Vein endothelial cell (primary cell): ENCODE measurements around the gene TNF. TPM values are rescaled to one million over a fixed set of nuclear protein-coding genes. Genes with fewer than 3 reads are reported as not detected.
A peak's percentile ranks its signal among the peaks of the same experiment; 100 is the strongest.

Experiments used
- small RNA-seq: library from RNA; depleted of rRNA; stranded (forward); fragments of <200 nt; gene quantifications from one replicate; pipeline ENCODE3, GENCODE V24; 2012
- total RNA-seq: library from RNA; depleted of rRNA; stranded (reverse); fragments of >200 nt; gene quantifications from 2 replicates; pipeline ENCODE4 v1.2.3, GENCODE V29; 2012

The TNF gene
- total RNA-seq = not detected in 2 replicates

DNA sequence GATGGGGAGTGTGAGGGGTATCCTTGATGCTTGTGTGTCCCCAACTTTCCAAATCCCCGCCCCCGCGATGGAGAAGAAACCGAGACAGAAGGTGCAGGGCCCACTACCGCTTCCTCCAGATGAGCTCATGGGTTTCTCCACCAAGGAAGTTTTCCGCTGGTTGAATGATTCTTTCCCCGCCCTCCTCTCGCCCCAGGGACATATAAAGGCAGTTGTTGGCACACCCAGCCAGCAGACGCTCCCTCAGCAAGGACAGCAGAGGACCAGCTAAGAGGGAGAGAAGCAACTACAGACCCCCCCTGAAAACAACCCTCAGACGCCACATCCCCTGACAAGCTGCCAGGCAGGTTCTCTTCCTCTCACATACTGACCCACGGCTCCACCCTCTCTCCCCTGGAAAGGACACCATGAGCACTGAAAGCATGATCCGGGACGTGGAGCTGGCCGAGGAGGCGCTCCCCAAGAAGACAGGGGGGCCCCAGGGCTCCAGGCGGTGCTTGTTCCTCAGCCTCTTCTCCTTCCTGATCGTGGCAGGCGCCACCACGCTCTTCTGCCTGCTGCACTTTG lies at the start of gene TNF:
Gene TNF (plus strand): TSS at position 231 of the 567 bp plus-strand sequence. CDS start 177 bp downstream, at position 408.

DNA sequence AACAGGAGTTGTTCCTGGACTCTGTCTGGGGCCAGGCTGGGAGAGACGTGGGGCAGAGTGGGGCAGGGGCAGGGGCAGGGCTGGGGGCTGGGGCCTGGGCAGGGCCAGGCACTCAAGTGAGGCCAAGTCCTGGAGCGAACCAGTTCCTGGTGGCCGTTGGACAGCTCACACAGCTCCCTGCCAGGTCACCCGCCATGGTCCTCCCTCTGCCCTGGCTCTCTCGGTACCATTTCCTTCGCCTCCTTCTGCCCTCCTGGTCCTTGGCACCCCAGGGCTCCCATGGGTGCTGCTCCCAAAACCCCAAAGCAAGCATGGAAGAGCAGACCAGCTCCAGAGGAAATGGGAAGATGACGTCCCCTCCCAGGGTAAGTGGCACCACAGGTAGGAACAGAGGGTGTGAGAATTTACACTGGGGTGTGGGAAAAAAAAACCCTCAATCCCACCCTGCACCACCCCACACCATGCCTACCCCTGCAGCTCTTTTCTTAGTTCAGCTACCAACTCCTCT lies 46.5 kb upstream of the TNF start, which contains the start of gene MCCD1:
Gene MCCD1 (plus strand): TSS at position 142 of the 508 bp plus-strand sequence. CDS start 53 bp downstream, at position 195.

DNA sequence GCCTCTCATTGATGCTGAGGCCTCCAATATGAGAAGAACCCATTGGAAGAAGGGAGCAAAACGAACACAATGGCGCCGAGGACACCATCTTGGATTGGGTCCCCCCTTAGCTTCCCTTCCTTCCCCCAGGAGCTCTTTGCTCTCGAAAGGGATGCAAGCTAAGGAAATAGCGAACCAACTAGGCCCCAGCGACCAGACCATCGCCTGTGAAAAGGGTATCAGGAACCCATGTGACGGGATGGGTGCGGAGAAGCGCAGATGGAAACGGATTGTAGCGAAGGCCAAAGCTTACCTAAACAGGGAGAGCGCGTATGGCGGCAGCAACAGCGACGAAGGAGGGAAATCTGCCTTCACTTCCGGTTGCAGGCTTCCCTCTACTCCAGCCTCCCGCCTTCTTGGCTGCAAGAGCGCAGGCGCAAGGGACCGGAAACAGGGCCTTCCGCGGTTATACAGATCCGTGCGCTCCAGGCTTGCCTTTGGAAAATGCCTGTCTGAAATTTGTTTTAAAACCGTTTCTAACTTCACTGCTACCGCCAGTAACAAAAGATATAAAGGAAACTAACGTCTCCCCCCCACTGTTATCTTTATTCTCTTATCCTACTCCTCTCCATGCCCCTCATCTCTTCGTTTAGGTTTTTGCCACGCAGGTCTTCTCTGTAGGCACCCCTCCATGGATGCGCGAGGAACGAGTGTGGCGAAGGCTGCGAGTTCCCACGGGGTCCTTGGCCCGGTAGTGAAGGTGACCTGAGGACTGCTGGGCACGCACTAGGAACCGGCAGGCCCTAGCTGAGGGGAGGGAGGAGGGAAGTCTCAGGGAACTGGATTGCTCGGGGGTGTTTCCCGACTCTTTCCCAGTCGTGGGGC lies 33.5 kb upstream of the TNF start, which contains the start of gene DDX39B:
Gene DDX39B (minus strand): TSS at position 346 of the 864 bp plus-strand sequence. CDS start 1,471 bp downstream, outside the sequence.

GRCh38 chr6:31546339-31546957 lies 28.9 kb upstream of the TNF start, which contains the start of gene ATP6V1G2:
TSS of gene ATP6V1G2 (minus strand) at chr6:31546608. CDS start at chr6:31546559, 49 bp downstream.

GRCh38 chr6:31546958-31547726 lies 28.2 kb upstream of the TNF start, which contains the start of gene NFKBIL1:
TSS of gene NFKBIL1 (plus strand) at chr6:31547608. CDS start at chr6:31547695, 87 bp downstream.

DNA sequence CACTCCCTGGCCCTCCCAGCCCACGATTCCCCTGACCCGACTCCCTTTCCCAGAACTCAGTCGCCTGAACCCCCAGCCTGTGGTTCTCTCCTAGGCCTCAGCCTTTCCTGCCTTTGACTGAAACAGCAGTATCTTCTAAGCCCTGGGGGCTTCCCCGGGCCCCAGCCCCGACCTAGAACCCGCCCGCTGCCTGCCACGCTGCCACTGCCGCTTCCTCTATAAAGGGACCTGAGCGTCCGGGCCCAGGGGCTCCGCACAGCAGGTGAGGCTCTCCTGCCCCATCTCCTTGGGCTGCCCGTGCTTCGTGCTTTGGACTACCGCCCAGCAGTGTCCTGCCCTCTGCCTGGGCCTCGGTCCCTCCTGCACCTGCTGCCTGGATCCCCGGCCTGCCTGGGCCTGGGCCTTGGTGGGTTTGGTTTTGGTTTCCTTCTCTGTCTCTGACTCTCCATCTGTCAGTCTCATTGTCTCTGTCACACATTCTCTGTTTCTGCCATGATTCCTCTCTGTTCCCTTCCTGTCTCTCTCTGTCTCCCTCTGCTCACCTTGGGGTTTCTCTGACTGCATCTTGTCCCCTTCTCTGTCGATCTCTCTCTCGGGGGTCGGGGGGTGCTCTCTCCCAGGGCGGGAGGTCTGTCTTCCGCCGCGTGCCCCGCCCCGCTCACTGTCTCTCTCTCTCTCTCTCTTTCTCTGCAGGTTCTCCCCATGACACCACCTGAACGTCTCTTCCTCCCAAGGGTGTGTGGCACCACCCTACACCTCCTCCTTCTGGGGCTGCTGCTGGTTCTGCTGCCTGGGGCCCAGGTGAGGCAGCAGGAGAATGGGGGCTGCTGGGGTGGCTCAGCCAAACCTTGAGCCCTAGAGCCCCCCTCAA lies 3.1 kb upstream of the TNF start, which contains the start of gene LTA:
Gene LTA (plus strand): TSS at position 249 of the 871 bp plus-strand sequence. CDS start 454 bp downstream, at position 703.

GRCh38 chr6:31582230-31582643 lies 6.9 kb downstream of the TNF start, which contains the start of gene LTB:
TSS of gene LTB (minus strand) at chr6:31582424. CDS start at chr6:31582417, 7 bp downstream.

GRCh38 chr6:31586008-31586407 lies 10.6 kb downstream of the TNF start, which contains the start of gene LST1:
TSS of gene LST1 (plus strand) at chr6:31586277. CDS start at chr6:31587300, 1,023 bp downstream.

GRCh38 chr6:31614684-31615578 lies 39.6 kb downstream of the TNF start, which contains the start of gene AIF1:
TSS of gene AIF1 (plus strand) at chr6:31615234. CDS start at chr6:31615330, 96 bp downstream.

DNA sequence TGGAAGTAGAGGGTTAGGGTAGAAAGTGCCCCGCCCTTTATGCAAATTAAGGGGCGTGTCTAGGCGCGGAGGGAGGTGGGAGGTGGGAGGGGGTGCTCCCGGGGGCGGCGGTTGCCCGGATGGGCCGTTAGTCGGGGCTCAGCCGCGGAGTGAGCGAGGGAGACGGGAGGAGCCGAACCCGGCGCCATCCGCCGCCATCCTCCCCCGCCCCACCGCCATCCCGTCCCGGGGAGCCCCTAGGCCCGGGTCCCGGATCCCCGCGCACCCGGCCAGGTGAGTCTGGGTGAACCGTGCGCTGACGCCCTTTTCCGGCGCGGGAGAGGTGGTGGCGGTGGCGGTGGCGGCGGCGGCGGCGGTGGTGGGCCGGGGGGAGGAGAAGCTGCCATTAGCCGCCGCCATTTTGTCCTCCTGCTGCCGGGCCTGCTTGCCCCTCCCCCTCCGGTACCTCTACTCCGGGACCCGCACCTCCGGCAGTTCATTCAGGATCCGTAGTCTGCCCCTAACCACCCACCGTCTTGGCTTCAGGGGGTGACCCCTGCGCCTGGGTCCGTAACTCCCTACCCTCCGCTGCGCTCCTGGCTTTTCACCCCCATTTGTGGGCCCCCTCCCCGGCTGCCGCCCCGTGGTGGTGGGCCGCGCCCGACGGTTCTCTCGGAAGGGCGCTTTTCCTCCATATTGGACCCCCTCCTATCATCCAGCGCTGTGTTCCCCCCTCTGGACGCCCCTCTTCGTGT lies 45.4 kb downstream of the TNF start, which contains the start of gene PRRC2A:
Gene PRRC2A (plus strand): TSS at position 130 of the 734 bp plus-strand sequence. CDS start 2,075 bp downstream, outside the sequence.

Small RNA genes lying within 50 kb of the gene (small RNA-seq; reads per million reads assigned to genes)
- gene SNORA38 = 92.3 reads per million, percentile 99 among the genes with 10 or more reads in this experiment
- 291 reads per million, percentile 99 among the genes with 10 or more reads in this experiment for gene SNORD117
- gene SNORD84 = not detected
- not detected for gene UQCRHP1

Other genes with a start within 250 kb of the TNF start
- gene HLA-B, start 218.4 kb upstream of the TNF start, total RNA-seq = 74.5 and 143 TPM in 2 replicates
- 29.7 and 47.9 TPM in 2 replicates for gene MICA, start 172.0 kb upstream of the TNF start, total RNA-seq
- 17.6 and 24.3 TPM in 2 replicates for gene MICB, start 77.4 kb upstream of the TNF start, total RNA-seq
- not detected in 2 replicates for gene MCCD1, start 46.6 kb upstream of the TNF start, total RNA-seq
- gene DDX39B, start 33.6 kb upstream of the TNF start, total RNA-seq = 458 and 488 TPM in 2 replicates
- 0.33 and 1.2 TPM in 2 replicates for gene ATP6V1G2, start 29.0 kb upstream of the TNF start, total RNA-seq
- 24.1 and 36.9 TPM in 2 replicates for gene NFKBIL1, start 28.0 kb upstream of the TNF start, total RNA-seq
- gene LTA, start 3.3 kb upstream of the TNF start, total RNA-seq = not detected in 2 replicates
- 3.9 and 4.7 TPM in 2 replicates for gene LTB, start 6.9 kb downstream of the TNF start, total RNA-seq
- gene LST1, start 10.7 kb downstream of the TNF start, total RNA-seq = 0.48 TPM in 1 of 2 replicates, not detected in the other
- gene NCR3, start 17.4 kb downstream of the TNF start, total RNA-seq = not detected in 2 replicates
- gene AIF1, start 39.7 kb downstream of the TNF start, total RNA-seq = not detected in 2 replicates
- 91.2 and 102 TPM in 2 replicates for gene PRRC2A, start 45.1 kb downstream of the TNF start, total RNA-seq
- 239 and 265 TPM in 2 replicates for gene BAG6, start 77.1 kb downstream of the TNF start, total RNA-seq
- gene APOM, start 80.3 kb downstream of the TNF start, total RNA-seq = 0.29 and 0.65 TPM in 2 replicates
- 20.6 and 21.4 TPM in 2 replicates for gene C6orf47, start 85.2 kb downstream of the TNF start, total RNA-seq
- 15.1 and 17.3 TPM in 2 replicates for gene GPANK1, start 89.4 kb downstream of the TNF start, total RNA-seq
- gene CSNK2B, start 90.5 kb downstream of the TNF start, total RNA-seq = 205 and 210 TPM in 2 replicates
- gene LY6G5B, start 94.4 kb downstream of the TNF start, total RNA-seq = 4.2 and 6.1 TPM in 2 replicates
- 1.3 and 2.4 TPM in 2 replicates for gene LY6G5C, start 105.5 kb downstream of the TNF start, total RNA-seq
- 37.9 and 40.5 TPM in 2 replicates for gene ABHD16A, start 127.8 kb downstream of the TNF start, total RNA-seq
- gene LY6G6F, start 131.3 kb downstream of the TNF start, total RNA-seq = not detected in 2 replicates
- not detected in 2 replicates for gene LY6G6D, start 139.8 kb downstream of the TNF start, total RNA-seq
- not detected in 2 replicates for gene LY6G6C, start 146.2 kb downstream of the TNF start, total RNA-seq
- gene MPIG6B, start 147.8 kb downstream of the TNF start, total RNA-seq = not detected in 2 replicates
- 87.2 and 113 TPM in 2 replicates for gene DDAH2, start 153.7 kb downstream of the TNF start, total RNA-seq
- gene CLIC1, start 161.0 kb downstream of the TNF start, total RNA-seq = 800 and 906 TPM in 2 replicates
- 12.7 and 18.8 TPM in 2 replicates for gene MSH5, start 164.4 kb downstream of the TNF start, total RNA-seq
- 2.1 TPM in 1 of 2 replicates, not detected in the other for gene SAPCD1, start 187.1 kb downstream of the TNF start, total RNA-seq
- gene VWA7, start 201.8 kb downstream of the TNF start, total RNA-seq = 0.10 and 0.65 TPM in 2 replicates
- gene VARS1, start 220.2 kb downstream of the TNF start, total RNA-seq = 78.5 and 88.8 TPM in 2 replicates
- 42.8 and 45.1 TPM in 2 replicates for gene LSM2, start 231.4 kb downstream of the TNF start, total RNA-seq
- 0.98 and 1.1 TPM in 2 replicates for gene HSPA1L, start 239.7 kb downstream of the TNF start, total RNA-seq
- gene HSPA1A, start 240.0 kb downstream of the TNF start, total RNA-seq = 53.3 and 53.9 TPM in 2 replicates